B cell (primary cell): ENCODE results near the gene POLR2J2. TPM values are rescaled to one million over a fixed set of nuclear protein-coding genes. Genes with fewer than 3 reads are reported as not detected.
"Not testable (repeated sequence)": the region's sequence is repeated elsewhere in the genome, so short reads cannot be mapped to it uniquely, and the experiment has no call there.

Source experiments
- ATAC-seq: fragments of 200-7000 bp; cut with Tn5 transposase; one replicate; pipeline ENCODE4 v1.10.0; 2021; ENCODE audit warnings: low read depth, mild to moderate bottlenecking, moderate number of reproducible peaks, moderate library complexity
- CTCF ChIA-PET: fragments of 350-600 bp; sonication (Branson Sonifier 250); formaldehyde crosslinking; loops from one replicate; lab custom pipeline; 2021; ENCODE audit warnings: antibody characterized with exemption, inconsistent platforms; lab: Charles Lee
- POLR2A ChIA-PET: fragments of 350-600 bp; sonication (Branson Sonifier 250); formaldehyde crosslinking; loops from one replicate; lab custom pipeline; 2021; ENCODE audit warnings: antibody characterized with exemption; lab: Charles Lee
- DNase-seq: peaks from one replicate; pipeline ENCODE4 v3.0.0; 2013
- H2AFZ ChIP-seq: 2 replicates; pipeline ENCODE4 v1.6.1; 2012; ENCODE audit warnings: mild to moderate bottlenecking, low read depth, low read length; ENCODE audit not compliant: insufficient read depth, poor library complexity, severe bottlenecking
- H3K27ac ChIP-seq, 2 donors: 1 replicate in 1 of 2; 2 replicates in 1 of 2; pipeline ENCODE4 v1.5.1; 2012 to 2013; ENCODE audit warnings: low read length in 2 of 2, mild to moderate bottlenecking in 2 of 2, moderate library complexity in 1 of 2
- H3K27me3 ChIP-seq, 4 experiments: fragments of 200-600 bp in 1 of 4; sonication (generic) in 1 of 4; replicated peaks in 1 of 4; 1 replicate in 2 of 4; 2 replicates in 2 of 4; pipeline versions ENCODE4 v1.6.1 to v1.7.0; 2013 to 2016; ENCODE audit warnings: low read length in 3 of 4, mild to moderate bottlenecking in 2 of 4, mixed read lengths in 1 of 4, moderate library complexity in 1 of 4; ENCODE audit not compliant: insufficient read depth in 4 of 4, control insufficient read depth in 3 of 4; ENCODE audit errors: control extremely low read depth in 1 of 4
- H3K36me3 ChIP-seq, 2 experiments: replicated peaks in 1 of 2; 1 replicate in 1 of 2; 2 replicates in 1 of 2; pipeline versions ENCODE4 v1.6.1 to v1.7.1; 2013; ENCODE audit warnings: low read length in 1 of 2; ENCODE audit not compliant: insufficient read depth in 2 of 2, control insufficient read depth in 1 of 2; ENCODE audit errors: control extremely low read depth in 1 of 2, extremely low read depth in 1 of 2
- H3K4me1 ChIP-seq, 2 donors: fragments of 200-600 bp in 1 of 2; sonication (generic) in 1 of 2; 1 replicate in 1 of 2; 2 replicates in 1 of 2; pipeline versions ENCODE4 v1.5.1 to v1.6.1; 2013 to 2017; ENCODE audit warnings: low read length in 2 of 2; ENCODE audit not compliant: control insufficient read depth in 2 of 2, insufficient read depth in 2 of 2
- H3K4me2 ChIP-seq: replicated peaks from 2 replicates; pipeline ENCODE3; 2012; ENCODE audit warnings: mild to moderate bottlenecking, low read depth, low read length; ENCODE audit not compliant: poor library complexity, severe bottlenecking
- H3K4me3 ChIP-seq, 5 experiments: fragments of 200-600 bp in 1 of 5; sonication (generic) in 1 of 5; 1 replicate in 3 of 5; 2 replicates in 2 of 5; pipeline versions ENCODE4 v1.5.1 to v1.7.0; 2011 to 2016; ENCODE audit warnings: low read length in 4 of 5, mild to moderate bottlenecking in 4 of 5, low read depth in 2 of 5, control low read depth in 1 of 5, moderate library complexity in 1 of 5; ENCODE audit not compliant: insufficient read depth in 1 of 5; ENCODE audit errors: control extremely low read depth in 1 of 5, extremely low read depth in 1 of 5
- H3K79me2 ChIP-seq: fragments of 200-600 bp; sonication (generic); one replicate; pipeline ENCODE4 v1.6.0; 2016; ENCODE audit warnings: low read length; ENCODE audit not compliant: control insufficient read depth, insufficient read depth
- H3K9ac ChIP-seq: fragments of 200-600 bp; sonication (generic); 2 replicates; pipeline ENCODE4 v1.6.1; 2017; ENCODE audit warnings: mild to moderate bottlenecking, low read length, moderate library complexity
- H3K9me3 ChIP-seq, 3 donors: one replicate each; pipeline versions ENCODE4 v1.6.1 to v1.7.1; 2013; ENCODE audit warnings: low read length in 2 of 3; ENCODE audit not compliant: control insufficient read depth in 2 of 3, insufficient read depth in 1 of 3; ENCODE audit errors: control extremely low read depth in 1 of 3
- H4K20me1 ChIP-seq: 2 replicates; pipeline ENCODE4 v1.6.0; 2012; ENCODE audit warnings: mild to moderate bottlenecking, low read length; ENCODE audit not compliant: insufficient read depth, control insufficient read depth, poor library complexity, severe bottlenecking
- H3K27ac Mint-ChIP-seq: one replicate; pipeline ENCODE4 v1.8.0; 2021; ENCODE audit warnings: mixed read lengths
- H3K27me3 Mint-ChIP-seq: one replicate; pipeline ENCODE4 v1.8.0; 2021; ENCODE audit warnings: mixed read lengths
- H3K4me1 Mint-ChIP-seq: one replicate; pipeline ENCODE4 v1.8.0; 2021; ENCODE audit warnings: mixed read lengths
- H3K4me3 Mint-ChIP-seq: one replicate; pipeline ENCODE4 v1.8.0; 2021; ENCODE audit warnings: mixed read lengths
- H3K9me3 Mint-ChIP-seq: one replicate; pipeline ENCODE4 v1.8.0; 2022; ENCODE audit warnings: mixed read lengths; ENCODE audit not compliant: insufficient read depth
- WGBS: methylation state at CpG from one replicate; pipeline ENCODE4 v1.1.5; 2013; ENCODE audit warnings: missing lambda C conversion rate; ENCODE audit not compliant: insufficient coverage; 5-methylcytosine and 5-hydroxymethylcytosine counted together
- intact Hi-C: fragments of 100-400 bp; cut with micrococcal nuclease; formaldehyde crosslinking; loops from one replicate; pipeline ENCODE4 v1.10.0; 2022
- polyA plus RNA-seq: library from polyadenylated mRNA; depleted of rRNA; stranded (reverse); fragments of >200 nt; gene quantifications from 2 replicates; pipeline ENCODE4 v1.2.3, GENCODE V29; 2012
- total RNA-seq, 2 donors: library from RNA; stranded (reverse); fragments of 120-200 nt in 1 of 2; gene quantifications; 1 replicate in 1 of 2; 2 replicates in 1 of 2; pipeline versions ENCODE4 v1.2.3 to v1.2.4, GENCODE V29; 2013 to 2022

The POLR2J2 gene
- total and polyA plus RNA-seq, 2 donors (not counting 1 experiment from before 2014, with no cell fraction given): 9.6 to 53.0 TPM

GRCh38 chr7:102634299-102634698, 37.2 kb downstream of the POLR2J2 start:
- H3K27me3 ChIP-seq, H3K36me3 ChIP-seq, H4K20me1 ChIP-seq, H3K4me2 ChIP-seq, intact Hi-C loops, H3K4me3 Mint-ChIP-seq, H3K79me2 ChIP-seq, CTCF ChIA-PET, H3K9me3 Mint-ChIP-seq, H3K9ac ChIP-seq, H3K27ac ChIP-seq, POLR2A ChIA-PET, H3K4me3 ChIP-seq, H3K4me1 ChIP-seq, H3K27me3 Mint-ChIP-seq, H3K4me1 Mint-ChIP-seq, ATAC-seq, H3K27ac Mint-ChIP-seq, DNase-seq, H3K9me3 ChIP-seq, H2AFZ ChIP-seq: not testable (repeated sequence)
- WGBS: 35% methylated on average over 2 of the region's 6 CpGs

- H3K27me3 ChIP-seq, H3K27ac ChIP-seq, H3K4me2 ChIP-seq, H3K79me2 ChIP-seq, H3K36me3 ChIP-seq, H3K4me1 Mint-ChIP-seq, ATAC-seq, H4K20me1 ChIP-seq, H3K4me3 ChIP-seq, H3K27me3 Mint-ChIP-seq, H3K9ac ChIP-seq, H3K9me3 Mint-ChIP-seq, H3K4me1 ChIP-seq, POLR2A ChIA-PET, H3K9me3 ChIP-seq, H2AFZ ChIP-seq, H3K27ac Mint-ChIP-seq, DNase-seq, intact Hi-C loops, CTCF ChIA-PET, H3K4me3 Mint-ChIP-seq: not testable (repeated sequence)
- no CpG with 5 or more reads among the region's 9 CpGs for WGBS
Measured at GRCh38 chr7:102630622-102631021, 40.8 kb downstream of the POLR2J2 start.

- H2AFZ ChIP-seq, H3K4me2 ChIP-seq, H3K4me1 Mint-ChIP-seq, H3K27me3 Mint-ChIP-seq, H3K27ac Mint-ChIP-seq, H3K4me1 ChIP-seq, H4K20me1 ChIP-seq, H3K27ac ChIP-seq, ATAC-seq, H3K27me3 ChIP-seq, H3K9ac ChIP-seq, H3K36me3 ChIP-seq, H3K79me2 ChIP-seq, CTCF ChIA-PET, DNase-seq, H3K4me3 Mint-ChIP-seq, intact Hi-C loops, H3K9me3 ChIP-seq, H3K4me3 ChIP-seq, POLR2A ChIA-PET, H3K9me3 Mint-ChIP-seq: not testable (repeated sequence)
- WGBS: no CpG with 5 or more reads among the region's 8 CpGs
Measured at GRCh38 chr7:102627271-102627904, 44.1 kb downstream of the POLR2J2 start.

- H3K36me3 ChIP-seq, H3K9me3 ChIP-seq, H4K20me1 ChIP-seq, ATAC-seq, H3K27me3 Mint-ChIP-seq, H3K27me3 ChIP-seq, H3K27ac ChIP-seq, POLR2A ChIA-PET, H3K9me3 Mint-ChIP-seq, intact Hi-C loops, H2AFZ ChIP-seq, H3K4me3 Mint-ChIP-seq, CTCF ChIA-PET, H3K4me1 Mint-ChIP-seq, H3K27ac Mint-ChIP-seq, H3K9ac ChIP-seq, H3K4me3 ChIP-seq, H3K4me2 ChIP-seq, H3K4me1 ChIP-seq, H3K79me2 ChIP-seq: not testable (repeated sequence)
- DNase-seq: peak; percentile 2
- WGBS: no CpG with 5 or more reads among the region's 8 CpGs
Measured at GRCh38 chr7:102618122-102618521, 53.3 kb downstream of the POLR2J2 start.
